Kasumi-1 (cell line): Measurements from ENCODE around the gene CGNL1.

ENCODE experiments used
- DNase-seq, 2 experiments: peaks; one replicate each; lab custom pipeline; 2025; lab: John Stamatoyannopoulos, UW

Gene CGNL1

DNA sequence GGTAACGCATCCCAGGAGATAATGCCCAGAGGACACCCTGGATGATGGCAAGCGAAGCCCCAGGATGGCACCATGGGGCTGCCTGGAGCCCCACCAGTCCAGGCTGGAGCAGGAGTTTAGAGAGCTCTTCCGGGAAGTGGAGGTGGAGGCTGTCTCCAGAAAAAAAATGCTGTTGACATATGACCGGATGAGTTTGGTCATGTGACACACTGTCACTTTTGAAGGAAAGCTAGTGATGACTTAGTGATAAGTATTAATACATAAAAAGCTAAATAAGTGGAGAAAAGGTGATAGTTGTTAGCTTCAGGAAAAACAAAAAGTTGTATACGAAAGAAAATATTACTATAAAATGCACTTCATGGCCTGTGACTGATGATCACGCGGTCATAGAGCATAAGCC lies 195.4 kb downstream of the CGNL1 start:
- DNase-seq, result no peak

DNA sequence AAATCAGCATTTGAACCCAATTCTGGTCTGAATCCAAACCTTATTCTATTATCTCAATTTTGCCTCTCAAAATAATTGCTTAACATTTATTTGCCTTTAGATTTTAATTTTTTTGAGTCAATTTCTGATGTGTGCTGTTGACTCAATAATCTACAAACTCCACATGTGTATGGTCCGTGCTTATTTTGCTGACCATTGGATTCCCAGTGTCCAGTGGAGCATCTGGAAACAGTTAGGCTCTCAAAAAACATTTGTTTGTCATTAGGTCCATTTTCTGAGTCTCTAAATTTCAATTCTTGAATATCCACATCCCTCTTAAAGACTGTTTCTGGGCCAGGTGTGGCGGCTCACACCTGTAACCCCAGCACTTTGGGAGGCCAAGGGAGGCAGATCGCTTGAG lies 196.2 kb downstream of the CGNL1 start:
- DNase-seq, result no peak

DNA sequence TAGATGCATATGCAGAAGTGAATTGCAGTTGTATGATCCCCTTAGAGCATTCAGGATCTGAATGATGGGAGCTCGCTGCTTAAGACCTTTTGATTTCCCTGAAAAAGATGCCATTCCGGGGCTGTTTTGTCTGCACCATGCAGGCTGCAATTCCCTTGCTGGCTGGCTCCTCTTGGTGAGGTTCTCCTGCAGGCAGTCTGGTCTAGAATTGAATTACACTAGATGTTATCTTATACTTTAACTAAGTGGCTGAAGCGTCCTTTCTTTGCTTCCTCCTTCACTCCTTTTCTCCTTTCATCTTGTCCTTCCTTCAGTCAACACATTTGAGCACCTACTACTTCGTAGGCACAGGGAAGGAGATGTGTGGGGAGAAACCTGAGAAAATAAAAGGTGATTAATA lies 196.8 kb downstream of the CGNL1 start:
- DNase-seq, result no peak

DNA sequence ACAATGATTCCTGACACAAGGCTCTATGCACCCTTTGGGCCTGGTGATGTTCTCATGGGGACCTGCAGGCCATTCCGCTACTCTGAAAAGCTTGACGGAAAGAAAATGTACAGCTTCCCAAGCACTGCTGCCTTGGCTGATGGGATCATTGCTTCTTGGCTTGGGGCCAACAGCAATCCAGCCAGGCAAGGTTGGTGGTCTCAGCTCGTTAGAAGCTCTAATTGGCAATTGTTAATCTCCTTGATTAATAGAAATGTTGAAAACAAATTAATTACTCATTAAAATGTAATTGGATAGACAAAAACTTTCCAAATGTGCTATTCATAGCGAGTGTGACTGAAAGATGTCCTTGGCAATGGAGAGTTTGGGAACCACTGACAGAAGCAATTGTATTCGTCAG lies 199.1 kb downstream of the CGNL1 start:
- no peak for DNase-seq

GRCh38 chr15:57578288-57578900 lies 202.1 kb downstream of the CGNL1 start:
- no peak for DNase-seq

DNA sequence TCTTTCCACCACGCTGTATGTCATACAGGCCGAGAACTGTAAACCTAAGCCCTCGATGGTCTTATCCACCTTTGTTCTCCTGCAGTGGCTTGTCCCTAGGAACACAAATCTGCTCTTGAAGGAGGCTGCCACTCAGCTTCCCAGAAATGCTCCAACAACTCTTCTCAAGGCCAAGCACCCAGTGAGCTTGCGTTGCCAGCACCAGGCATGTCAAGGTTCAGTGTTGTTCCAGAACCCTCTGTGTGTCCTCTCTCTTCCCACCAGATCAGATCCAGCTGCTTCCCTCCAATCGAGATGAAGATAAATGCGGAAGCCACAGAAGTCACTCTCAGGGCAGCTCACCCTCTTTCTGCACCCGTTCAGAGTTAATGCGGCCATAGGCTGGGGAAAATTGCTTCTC lies 204.1 kb downstream of the CGNL1 start:
- no peak for DNase-seq

DNA sequence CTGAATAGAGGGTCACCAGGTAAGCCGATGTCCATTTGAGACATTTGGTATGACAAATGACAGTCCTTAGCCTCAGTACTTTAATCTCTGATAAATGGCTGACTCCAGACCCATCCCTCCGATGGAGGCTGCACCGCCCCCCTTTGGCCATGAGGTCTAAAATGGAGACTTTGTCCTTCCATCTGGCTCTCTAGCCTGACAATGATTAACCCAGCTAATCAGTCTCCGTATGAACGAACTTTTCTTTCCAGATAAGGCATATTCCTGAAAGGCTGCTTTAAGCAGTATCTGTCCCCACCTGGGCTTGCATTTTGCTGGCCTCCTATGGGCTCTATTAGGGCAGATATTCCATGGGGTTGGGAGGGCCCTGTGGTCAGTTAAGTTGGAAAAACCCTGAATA lies 204.6 kb downstream of the CGNL1 start:
- no peak for DNase-seq

DNA sequence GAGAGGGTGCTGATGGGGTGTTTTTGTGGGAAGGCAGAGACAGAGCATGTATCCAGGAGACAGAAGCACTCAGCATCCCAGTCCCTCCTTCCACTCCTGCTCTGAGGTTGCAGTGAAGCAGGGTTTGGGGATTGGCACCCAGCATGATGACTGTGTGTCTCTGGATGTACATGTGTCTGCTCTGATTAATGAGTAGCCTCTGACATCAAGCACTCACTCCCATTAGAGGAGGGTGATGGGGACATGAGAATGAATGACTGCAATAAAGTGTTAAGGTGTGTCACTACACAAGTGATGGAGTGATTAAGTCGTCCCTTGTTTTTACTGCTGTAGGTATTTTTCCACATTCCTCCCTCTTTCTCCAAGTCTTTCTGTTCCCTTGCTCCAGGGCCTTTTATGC lies 205.8 kb downstream of the CGNL1 start:
- no peak for DNase-seq

DNA sequence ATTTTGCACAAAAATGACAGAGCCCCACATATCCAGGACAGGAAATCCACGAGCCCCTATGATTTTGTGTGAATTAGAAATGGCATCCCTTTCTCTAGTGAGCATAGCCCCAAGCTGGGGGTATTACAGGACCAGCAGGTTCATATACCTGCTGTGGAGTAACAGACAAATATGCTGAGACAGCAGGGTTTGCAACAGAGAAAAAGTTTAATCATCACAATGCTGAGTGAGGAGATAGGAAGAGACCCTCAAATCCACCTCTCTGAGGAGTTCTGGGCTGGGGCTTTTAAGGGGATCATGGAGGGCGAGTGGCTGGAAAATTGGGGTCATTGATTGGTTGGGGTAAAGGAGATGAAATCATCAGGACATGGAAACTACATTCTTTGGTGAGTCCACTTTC lies 207.0 kb downstream of the CGNL1 start:
- no peak for DNase-seq

- no peak for DNase-seq
Measured at GRCh38 chr15:57583720-57584119, 207.4 kb downstream of the CGNL1 start.

GRCh38 chr15:57586661-57587424 lies 210.5 kb downstream of the CGNL1 start:
- no peak for DNase-seq

DNA sequence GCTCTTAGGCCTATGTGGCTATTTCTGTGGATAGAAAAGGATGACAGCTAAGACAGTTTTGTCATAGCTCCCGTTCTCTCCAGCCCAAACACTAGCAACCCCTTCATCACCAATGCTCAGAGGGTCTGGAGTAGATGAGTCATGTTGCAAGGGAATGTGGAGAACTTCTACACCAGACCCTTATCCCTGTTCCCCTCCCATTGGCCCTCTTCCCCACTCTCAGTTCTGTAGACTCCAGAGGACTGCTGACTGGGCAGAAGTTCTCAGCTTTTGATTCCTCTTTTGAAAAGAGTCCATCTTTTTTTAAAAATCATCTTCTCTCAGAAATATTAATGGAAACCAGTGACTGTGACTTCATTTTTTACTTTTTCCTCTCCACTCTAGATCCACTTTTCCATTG lies 213.0 kb downstream of the CGNL1 start:
- no peak for DNase-seq

DNA sequence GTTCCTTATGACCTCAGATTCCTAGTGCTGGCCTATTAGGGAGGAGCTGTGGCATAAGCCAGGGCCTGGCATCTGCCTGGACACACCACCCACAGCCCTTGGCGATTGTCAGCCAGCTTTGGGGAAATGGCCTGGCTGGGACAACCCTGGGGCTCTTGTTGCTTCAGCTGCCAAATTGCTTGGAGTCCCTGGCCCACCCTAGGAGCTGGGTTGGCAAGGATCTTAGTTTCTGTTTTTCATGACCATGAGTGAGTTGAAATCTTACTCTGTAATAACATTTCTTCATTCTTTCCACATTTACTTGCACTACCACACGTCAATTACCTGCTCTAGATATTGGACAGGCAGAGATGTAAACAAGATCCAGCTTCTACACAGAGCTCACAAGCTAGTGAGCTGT lies 213.4 kb downstream of the CGNL1 start:
- no peak for DNase-seq

DNA sequence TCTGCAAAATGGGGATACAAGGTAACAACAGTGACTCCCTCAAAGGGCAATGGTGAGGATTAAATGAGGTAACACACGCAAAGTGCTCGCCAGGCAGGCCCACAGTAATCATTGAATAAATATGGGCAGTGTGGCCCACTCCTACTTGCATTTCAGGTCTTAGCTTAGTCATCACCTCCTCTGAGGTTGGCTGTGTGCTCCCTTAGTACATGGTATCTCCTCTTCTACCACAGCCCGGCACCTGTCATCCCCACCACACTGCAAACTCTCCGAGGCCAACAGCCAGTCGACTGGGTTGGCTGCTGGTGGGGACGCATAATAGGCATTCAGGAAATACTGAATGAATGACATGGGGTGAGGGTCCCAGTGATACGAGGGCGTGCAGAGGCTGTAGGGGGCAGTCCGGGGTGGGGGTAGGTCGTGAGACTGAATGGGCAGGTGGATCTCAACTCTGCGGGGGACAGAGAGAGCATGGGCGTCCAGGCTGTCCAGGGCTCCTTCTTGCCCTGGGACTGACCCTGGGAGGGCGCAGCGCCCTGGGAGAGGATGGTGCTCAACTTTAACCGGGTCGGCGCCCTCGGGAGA lies 215.0 kb downstream of the CGNL1 start:
- no peak for DNase-seq

GRCh38 chr15:57591822-57592367 lies 215.6 kb downstream of the CGNL1 start, which contains the start of gene MYZAP:
TSS of gene MYZAP (plus strand) at chr15:57591904. CDS start at chr15:57592035, 131 bp downstream.
- DNase-seq, result no peak

DNA sequence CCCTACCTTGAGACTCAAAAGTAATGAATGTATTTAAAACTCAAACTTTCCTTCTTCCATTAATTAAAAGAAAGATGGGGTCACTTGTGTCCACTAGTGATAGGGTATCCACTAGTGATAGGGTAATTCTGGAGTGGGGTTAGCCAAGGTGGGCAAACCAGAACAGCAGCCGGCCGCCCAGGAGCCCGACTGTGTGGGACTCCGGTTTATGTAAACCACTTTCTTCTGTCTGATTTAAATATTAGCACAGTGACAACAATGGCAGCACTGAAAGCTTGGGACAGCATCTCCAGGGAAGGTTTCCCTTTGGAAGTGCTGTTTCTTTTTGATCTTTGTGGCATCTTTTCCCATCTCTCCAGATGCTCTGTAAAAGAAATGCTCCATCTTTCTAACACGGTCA lies 216.1 kb downstream of the CGNL1 start:
- no peak for DNase-seq

- DNase-seq, result no peak
Measured at GRCh38 chr15:57592836-57593420, 216.6 kb downstream of the CGNL1 start.

DNA sequence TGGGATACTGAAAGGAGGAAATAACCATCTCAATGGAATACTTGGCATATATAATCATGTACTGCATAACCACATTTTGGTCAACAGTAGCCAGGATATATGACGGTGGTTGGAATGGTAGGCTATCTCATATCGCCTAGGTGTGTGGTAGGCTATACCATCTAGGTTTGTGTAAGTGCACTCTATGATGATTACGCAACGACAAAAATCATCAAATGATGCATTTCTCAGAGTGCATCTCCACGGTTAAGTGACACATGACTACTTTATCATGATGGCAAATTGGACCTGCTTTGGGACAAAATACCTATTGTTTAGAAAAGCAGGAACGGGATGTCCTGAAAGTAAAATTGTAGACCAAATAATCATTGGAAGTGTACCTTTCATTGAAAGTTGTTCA lies 218.2 kb downstream of the CGNL1 start:
- no peak for DNase-seq

DNA sequence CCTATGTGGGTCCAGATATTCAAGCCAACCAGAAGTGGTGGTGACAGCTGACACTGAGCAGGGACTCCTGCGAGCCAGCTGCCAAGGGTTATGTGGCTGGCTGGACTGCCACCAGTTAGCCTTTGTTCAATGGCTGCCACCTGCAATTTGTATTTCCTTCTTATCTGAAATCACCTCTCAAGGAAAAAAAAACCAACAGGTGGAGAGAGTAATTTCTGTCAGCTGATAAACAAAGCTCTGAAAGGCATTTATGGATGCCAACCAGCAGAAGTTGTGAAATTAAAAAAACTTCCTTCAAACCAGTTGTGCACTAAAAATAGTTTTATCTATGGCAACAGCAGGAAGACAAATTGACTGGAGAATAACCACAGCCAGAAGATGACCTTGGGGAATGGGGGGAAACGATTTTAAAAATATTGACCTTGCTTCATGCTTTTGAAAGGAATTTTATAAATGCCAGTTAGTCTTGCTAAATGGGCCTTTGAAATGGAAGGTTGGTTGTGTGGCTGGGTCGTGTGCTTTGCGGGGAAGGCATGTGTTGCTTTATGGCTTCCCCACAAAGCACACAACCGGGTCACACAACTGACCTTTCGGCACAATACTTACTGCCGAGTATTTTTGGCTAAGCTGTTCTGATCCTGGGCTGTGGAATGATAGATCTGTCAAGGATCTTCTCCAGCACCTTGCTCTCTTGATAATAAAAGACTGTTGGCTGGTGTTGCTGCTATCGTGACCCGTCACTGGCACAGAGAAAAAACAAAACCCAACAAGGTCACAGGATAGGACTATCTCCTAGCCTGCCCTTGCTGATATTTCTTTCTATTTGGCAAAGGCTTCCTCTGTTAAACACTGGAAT lies 218.9 kb downstream of the CGNL1 start:
- peak; percentile 22 to 38 for DNase-seq

DNA sequence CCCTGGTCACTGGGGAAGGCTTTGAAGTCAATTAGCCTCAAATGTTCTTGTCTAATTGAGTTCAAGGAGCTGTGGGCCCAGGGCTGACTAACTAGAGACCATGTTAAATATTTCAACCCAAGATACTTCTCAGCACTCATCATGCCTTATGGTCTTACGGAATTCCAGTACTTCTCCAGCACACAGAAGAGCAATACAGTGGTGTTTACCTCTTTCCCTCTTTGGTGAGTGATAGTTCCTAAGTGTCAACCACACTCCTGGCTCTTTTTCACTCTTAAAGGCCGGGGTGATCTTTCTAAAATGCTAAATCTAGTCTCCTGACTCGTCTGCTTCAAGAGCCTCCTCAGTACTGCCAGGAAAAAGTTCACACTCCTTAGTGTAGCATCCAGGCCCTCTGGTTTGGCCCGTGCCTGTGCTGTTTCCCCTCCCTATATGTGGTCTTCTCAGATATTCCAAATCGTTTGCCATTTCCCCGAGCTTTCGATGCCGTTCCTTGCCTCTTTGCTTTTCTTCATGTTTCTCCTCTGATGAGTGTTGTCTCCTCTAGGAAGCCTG lies 220.1 kb downstream of the CGNL1 start:
- no peak for DNase-seq

DNA sequence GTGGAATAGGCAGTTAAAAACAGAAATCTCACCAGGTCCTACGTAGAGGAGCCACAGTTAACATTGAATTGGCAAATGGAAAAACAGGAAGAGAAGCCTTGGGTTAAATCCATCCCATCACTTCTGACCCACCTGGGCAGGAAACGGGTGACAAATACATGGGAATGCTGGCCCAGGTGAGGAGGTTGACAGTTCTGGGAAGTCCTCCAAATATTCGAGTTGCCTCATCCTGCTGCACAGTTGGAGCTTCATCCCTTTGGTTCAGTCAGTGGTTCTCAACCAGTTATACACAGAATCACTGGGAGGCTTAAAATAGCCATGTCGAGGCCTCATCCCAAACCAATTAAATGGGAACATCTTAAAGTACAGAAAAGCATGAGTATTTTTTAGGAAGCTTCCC lies 220.7 kb downstream of the CGNL1 start:
- no peak for DNase-seq

GRCh38 chr15:57597431-57597830 lies 221.1 kb downstream of the CGNL1 start:
- DNase-seq, result no peak
